ENCODE data around the gene IL17REL.
A peak's percentile ranks its signal among the peaks of the same experiment; 100 is the strongest.

IL17REL gene

DNA sequence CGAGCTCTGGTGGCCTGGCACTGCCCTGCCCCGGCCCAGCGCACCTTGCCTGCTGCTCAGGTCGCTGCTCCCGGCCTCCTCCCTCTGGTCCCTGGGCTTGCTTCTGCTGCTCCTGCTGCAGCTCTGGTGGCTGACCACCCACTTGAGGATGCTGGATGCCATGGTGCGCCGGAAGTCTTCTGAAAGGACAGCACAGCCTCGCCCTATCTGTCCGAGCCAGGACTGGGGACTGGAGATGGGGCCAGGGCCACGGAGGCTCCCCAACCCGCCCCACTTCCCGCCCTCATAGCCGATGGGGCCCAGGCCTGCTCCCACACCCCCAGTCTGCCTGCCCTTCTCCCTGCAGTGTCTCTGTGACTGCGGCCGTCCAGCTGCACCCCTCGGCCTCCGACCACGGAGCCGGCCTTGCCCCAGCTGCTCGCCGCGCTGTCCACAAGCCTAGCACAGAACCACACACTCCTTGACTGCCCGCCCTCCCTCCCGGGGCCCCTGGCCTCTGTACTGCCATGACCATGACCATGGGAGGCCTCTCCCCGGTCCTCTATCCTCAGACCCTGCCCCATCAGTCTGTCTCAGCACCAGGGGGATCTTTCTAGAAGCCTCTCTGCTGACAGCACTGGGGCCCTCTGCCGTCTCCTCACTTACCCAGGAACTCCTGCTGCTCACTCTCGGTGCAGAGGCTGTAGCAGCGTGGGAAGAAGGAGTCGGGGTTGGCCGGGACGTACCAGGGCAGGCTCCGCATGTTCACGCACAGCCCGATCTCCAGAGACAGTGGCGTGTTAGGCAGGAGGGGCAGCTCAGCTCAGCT lies 32.9 kb upstream of the IL17REL start:
- no peak for DNase-seq

DNA sequence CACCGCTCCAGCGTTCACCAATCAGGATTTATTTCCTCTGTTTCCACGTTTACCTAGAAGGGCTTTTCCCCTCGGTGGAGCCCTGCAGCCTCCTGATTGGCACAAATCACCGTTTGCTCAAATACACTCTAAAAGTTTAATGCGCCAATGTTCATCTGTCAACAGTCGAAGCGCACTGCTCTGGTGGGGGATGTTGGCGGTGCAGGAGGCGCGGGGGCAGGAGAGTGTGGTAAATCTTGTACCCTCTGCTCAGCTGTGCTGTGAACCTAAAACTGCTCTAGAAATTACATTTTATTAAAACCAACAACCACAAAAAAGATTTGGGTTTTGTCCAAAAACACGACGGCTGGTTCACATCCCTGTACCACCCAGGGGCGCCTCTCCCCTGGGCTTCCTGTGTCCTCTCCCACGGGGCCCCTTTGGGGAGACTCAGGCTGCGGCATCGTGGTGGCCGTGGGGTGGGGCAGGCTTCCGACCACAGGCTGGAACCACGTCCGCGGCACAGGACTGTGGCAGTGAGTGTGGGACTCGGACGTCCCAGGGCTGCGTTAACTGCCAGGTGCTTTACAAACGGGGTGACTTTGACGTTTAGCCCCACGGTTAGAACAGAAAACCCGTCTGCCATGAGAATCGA lies 32.0 kb upstream of the IL17REL start:
- no peak for DNase-seq

DNA sequence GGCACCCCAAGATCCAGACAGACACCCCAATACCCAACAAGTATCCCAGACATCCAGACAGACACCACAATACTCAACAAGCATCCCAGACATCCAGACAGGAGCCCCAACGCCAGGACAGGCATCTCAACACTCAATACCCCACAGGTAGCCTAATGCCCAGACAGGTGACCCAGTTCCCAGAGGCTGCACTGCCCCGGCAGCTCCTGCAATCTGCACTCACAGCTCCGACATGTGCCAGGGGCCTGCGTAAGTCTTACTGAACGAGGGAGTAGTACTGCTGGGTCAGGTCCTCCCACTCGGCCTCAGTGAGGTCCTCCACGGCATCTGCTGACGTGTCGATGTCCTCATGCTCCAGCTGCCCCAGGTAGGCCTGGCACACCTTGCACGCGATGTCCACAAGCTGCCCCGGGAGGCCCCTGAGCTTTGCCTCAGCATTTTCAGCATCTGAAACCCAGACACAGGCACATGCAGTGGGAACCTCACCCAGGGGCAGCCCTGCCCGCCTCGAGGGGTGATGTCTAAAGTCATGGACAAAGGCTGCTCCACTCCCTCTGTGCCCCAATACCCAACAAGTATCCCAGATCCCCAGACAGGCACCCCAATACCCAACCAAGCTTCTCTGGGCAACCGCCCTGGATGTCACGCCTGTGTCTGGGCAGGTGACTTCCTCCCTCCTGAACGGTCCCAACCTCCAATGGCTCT lies 28.9 kb upstream of the IL17REL start:
- no peak for DNase-seq

GRCh38 chr22:50040717-50041116 lies 28.2 kb upstream of the IL17REL start:
- no peak for DNase-seq

GRCh38 chr22:50039669-50040443 lies 27.3 kb upstream of the IL17REL start:
- no peak for DNase-seq

DNA sequence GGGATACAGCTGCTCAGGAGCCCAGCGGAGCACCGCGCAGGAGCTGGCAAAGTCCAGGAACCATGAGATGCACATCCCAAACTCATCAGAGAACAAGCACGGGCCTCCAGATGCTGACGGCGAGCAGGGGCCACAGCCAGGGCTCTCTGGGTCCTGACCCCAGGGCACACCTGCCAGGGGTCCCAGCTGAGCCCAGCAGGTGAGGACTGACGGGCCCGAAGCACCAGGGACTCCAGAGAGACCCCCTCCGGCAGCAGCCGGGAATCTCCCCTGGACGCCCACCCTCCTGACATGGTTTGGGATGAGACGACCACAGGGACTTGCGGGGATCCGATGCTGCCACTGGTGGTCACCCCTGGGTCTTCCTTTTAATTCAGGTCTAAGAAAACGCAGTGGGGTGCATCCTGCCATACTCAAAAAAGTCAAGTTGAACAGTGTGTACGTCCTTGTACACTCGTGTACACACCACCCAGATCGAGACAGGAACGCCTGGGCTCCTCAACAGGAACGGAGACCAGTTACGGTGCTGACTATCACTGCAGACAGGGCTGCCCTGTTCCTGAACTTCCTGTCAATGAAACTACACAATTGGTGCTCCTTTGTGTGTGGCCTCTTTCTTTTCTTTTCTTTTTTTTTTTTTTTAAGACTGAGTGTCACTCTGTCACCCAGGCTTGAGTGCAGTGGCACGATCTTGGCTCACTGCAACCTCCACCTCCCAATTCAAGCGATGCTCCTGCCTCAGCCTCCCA lies 23.6 kb upstream of the IL17REL start:
- no peak for DNase-seq

DNA sequence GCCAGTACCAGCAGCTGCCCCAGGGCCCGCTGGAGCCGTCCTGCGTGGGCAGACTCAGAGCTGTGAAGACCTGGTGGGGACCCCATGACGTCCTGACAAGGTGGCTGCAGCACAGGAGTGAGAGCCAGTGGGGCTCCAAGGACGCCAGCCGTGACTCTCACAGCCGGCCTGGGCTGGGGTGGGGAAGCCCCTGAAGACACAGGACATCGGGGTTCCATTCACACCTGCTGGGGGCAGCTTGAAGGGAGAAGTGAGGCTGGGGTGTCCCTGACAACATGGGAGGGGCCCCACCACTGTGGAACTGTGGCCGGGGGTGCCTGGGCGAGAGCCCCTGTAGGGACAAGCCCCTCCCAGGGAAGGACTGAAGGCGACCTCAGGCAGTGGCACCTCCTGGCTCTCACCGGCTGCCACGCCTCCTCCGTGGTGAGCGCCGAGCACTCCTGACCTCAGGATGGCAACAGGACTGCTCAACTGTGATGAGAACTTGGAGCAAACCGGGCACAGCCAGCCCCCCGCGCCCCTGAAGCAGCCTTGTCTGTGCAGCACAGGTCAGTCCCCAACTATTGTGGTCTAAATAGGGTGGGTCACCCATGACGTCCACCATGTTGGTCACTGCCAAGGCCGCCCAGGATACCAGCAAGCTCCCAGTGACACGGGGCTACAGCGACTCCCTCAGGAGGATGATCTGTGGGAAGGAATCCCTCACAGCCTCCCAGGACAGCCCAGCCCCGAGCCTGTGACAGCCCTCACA lies 22.7 kb upstream of the IL17REL start:
- no peak for DNase-seq

DNA sequence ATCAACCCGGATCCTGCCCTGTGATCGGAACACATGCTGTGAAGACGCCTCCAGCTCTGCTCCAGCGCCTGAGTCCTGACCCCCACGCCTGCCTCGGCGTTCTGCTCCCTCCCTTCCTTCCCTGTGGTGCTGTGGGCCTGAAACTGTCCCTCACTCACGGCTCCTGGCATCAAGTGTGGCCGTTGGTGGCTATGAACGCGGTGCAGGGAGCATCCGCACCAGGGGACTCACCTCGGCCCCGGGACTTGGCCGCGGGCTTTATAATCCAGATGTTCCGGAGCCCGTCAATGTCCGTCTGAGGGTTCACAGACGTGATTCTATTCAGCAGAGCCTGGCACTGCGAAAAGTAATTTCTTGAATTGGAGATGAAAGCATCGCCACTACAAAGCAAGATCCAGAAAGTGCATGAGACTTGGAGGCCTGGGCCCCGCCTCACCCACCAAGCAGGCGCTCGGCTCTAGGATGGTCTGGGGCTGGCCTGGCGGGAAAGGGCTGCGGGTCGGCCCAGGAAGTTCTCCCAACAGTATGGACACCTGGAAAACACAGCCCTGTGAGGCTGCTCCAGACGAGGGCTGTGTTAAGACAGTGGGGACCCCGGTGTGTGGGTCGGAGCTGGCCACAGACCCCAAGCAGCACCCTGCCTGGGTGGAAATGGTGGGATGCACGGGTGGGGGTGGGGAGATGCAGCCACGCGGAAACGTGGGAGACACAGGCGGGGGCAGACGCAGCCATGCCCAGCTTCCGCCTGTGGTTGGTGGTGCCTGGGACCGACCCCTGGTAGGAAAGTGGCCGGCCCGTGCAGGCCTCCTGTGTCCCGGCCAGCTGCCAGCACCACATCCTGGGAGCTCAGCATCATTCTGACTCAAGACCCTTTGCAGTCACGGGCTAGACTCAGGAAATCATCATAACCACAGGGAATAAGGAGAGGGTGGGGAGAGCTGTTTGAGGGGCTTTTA lies 21.8 kb upstream of the IL17REL start:
- no peak for DNase-seq

- DNase-seq: no peak
Measured at GRCh38 chr22:50032941-50033601, 20.5 kb upstream of the IL17REL start.

GRCh38 chr22:50032109-50032871 lies 19.7 kb upstream of the IL17REL start:
- DNase-seq: no peak

GRCh38 chr22:50031189-50032091 lies 18.9 kb upstream of the IL17REL start:
- no peak for DNase-seq

DNA sequence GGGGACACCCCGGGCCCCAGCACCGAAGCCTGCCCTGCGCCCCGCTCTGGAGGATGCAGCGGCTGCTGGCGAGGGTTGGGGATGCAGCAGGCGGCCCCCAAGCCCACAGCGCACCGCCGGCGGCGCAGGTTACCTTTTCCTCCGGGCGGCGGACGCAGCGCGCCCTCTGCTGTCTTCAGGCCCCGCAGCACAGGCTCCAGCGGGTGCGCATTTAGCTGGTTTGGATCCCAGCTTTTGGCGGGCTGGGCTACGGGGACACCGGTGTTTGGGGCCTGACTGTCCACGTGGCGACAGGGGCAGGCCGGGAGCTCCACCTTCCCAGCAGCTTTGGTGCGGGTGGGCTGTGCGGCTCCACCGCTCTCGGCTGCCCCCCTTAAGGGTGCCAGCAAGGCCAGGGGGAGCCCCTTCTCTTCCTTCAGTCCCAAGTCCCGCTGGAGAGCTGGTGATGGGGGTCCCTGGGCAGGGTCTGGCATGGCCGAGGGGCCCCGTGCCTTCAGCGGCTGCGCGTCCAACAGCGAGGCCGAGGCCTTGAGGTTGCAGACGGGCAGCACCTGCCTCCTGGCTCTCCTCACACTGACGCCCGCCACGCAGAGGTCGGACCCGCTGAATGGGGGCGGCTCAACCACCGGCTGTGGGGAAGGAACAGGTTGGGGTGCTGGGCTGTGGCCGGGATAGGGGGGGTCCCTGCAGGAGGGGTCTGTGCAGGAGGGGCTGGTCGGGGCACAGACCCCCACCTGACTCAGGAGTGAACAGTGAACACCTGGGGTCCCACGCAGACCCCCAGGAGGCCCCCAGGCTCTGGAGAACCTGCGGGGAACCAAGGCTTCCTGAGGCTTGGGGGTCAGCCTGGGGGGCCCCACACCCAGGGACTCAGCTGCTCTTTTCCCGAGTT lies 18.0 kb upstream of the IL17REL start:
- peak; percentile 88 for DNase-seq

- DNase-seq: peak; percentile 70
Measured at GRCh38 chr22:50027639-50028537, 15.3 kb upstream of the IL17REL start.

- DNase-seq: no peak
Measured at GRCh38 chr22:50025993-50026392, 13.4 kb upstream of the IL17REL start.

DNA sequence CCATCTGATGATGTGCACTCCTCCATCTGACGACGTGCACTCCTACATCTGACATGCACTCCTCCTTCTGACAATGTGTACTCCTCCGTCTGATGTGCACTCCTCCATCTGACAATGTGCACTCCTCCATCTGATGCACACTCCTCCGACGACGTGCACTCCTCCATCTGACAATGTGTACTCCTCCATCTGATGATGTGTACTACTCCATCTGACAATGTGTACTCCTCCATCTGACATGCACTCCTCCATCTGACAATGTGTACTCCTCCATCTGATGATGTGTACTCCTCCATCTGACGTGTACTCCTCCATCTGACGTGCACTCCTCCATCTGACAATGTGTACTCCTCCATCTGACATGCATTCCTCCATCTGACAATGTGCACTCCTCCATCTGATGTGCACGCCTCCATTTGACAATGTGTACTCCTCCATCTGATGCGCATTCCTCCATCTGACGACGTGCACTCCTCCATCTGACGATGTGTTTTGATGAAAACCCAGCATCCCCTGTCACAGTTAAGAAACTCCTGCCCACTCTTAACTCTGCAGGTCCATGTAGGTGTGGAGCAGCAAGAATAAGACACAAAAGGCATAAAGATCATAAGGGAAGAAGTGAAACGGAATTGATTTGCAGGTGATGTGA lies 9.7 kb upstream of the IL17REL start:
- DNase-seq: no peak

All from stimulated activated CD4-positive, alpha-beta T cell treated with anti-CD3 and anti-CD28 coated beads, Interleukin-1b, Interleukin-23, amount 100 ng/mL, for 48 hours (primary cell).